HPDE6-E6E7 (cell line): ENCODE measurements around the gene PARP9.
A peak's percentile ranks its signal among the peaks of the same experiment; 100 is the strongest.
"Not testable (repeated sequence)": the region's sequence is repeated elsewhere in the genome, so short reads cannot be mapped to it uniquely, and the experiment has no call there.

Experiments
- DNase-seq: peaks from one replicate; pipeline ENCODE4 v3.0.0; 2011; ENCODE audit warnings: missing footprints; ENCODE audit errors: extremely low spot score

PARP9 gene

DNA sequence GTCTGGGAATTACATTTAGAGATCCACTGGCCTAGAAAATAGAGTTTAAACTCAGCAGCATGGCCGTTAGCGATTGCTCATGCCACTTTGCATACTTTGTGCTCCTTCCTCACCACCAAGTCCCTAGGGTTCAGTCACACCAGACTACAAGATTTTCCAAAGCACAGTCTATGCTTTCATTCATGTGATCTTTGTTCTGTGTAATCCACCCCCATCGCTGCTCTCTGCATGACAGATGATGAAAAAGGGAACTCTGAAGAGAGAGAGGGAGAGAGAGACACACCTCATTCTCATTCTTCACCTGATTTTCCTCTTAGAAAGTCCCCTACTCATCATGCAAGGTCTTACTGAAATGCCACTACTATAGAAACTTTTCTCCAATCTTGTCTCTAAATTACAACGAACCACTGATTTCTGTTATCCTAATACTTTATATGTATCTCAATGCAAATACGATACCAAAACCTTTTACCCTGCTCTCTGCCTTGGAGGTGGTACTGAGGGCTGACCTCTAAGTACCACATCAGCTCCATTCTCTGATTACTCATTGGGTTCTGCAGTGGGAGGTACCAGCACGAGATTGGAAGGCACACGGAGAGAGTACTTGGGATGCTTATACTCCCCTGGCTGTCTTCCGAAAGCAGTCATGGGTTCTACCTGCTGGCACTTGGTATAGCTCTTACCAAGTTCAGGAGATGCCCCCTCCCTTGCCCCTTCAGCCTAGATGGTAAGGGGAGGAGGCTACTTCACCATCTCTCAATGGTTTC is 12.3 kb upstream of the PARP9 start:
- DNase-seq: no peak

DNA sequence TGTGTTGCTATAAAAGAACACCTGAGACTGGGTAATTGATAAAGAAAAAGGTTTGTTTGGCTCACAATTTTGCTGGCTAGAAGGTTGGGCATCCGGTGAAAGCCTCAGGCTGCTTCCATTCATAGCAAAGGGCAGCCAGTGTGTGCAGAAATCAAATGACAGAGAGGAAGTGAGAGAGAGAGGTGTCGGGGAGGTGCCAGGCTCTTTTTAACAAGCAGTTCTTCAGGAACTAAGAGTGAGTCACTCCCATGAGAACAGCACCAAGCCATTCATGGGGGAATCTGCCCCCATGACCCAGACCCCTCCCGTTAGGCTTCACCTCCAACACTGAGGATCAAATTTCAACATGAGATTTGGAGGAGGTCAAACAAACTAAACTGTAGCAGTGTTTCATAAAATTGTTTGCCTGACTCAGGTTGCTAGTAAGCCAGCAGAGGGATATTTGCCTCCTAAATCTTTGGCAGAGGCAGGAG is 8.9 kb upstream of the PARP9 start:
- DNase-seq: no peak

DNA sequence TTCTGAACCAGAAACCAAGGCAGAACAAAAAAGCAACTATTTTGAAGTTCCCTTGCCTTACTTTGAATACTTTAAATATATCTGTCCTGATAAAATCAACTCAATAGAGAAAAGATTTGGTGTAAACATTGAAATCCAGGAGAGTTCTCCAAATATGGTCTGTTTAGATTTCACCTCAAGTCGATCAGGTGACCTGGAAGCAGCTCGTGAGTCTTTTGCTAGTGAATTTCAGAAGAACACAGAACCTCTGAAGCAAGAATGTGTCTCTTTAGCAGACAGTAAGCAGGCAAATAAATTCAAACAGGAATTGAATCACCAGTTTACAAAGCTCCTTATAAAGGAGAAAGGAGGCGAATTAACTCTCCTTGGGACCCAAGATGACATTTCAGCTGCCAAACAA is 4.7 kb upstream of the PARP9 start:
- DNase-seq: no peak

DNA sequence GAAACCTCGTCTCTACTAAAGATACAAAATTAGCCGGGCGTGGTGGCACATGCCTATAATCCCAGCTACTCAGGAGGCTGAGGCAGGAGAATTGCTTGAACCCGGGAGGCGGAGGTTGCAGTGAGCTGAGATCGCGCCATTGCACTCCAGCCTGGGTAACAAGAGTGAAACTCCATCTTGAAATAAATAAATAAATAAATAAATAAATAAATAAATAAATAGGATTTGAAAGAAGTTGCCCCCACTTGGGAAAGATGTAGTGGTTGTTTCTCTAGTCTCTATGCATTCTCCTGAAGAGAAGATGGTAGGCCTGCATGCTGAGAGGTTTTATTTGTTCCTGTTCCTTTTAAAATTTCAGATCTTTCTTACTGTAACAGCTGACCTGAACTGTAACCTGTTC is 4.0 kb upstream of the PARP9 start:
- not testable (repeated sequence) for DNase-seq

DNA sequence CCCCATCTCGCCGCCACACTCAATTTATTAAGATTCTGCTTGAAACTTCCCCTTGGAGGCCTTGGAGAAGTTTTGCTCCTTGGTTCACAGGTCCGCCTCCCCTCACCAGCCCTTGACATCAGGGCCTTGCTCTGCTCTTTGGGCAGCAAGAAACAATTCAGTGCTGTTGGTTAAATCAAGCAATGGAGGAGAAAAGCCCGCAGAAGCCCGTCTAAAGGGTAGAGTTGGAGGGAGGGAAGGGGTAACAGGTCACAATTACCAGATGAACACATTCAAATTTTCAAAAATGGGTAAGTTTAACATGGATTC is 429 bp downstream of the PARP9 start:
- DNase-seq: no peak

DNA sequence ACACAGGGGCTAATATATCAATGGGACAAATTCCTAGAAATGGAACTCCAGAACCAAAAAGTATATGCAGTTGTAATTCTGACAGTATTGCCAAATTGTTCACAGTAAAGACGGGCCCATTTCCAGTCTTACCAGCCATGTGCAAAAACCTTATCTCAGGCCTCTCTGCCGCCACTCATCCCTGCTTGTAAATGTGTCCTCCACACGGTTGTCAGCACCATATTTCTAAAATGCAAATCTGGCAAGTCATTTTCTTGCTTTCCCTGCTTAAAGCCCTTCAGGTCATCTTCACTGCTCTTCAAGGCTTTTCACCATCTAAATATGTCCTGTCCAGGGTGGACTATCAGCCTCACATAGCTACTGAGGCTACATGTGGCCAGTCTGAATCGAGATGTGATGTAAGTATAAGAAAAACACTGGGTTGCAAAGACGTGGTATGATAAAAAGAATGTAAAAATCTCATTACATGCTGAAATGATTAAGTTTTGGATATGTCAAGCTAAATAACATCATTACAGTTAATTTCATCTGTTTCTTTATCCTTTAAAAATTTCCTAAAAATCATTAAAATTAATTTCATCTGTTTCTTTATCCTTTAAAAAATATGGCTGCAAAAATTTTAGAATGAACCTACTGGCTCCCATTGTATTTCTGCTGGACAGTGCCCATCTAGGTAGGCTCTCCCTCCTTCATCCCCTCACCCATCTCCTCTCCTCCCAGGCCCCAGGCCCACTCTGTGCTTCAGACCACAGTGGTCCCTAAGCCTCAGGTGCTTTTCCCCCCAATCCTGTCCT is 980 bp downstream of the PARP9 start:
- DNase-seq: no peak

DNA sequence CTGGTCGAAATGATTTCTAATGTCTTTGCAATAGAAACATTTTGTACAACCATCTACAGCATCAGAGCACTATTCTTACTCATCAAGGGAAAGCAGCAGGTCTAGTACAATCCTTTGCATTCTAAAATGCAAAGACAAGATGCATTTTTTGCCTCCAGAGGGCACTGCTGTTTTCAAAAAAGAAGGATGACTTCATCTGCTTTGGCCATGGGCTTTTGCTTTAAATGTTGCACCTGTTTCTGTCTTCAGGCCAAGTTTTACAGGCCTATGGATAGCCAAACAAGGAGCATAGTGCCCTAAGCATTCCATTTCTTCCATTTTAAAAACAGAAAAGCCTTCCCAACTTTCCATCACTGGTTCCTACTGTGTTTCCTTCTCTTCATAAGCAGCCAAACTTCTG is 3.4 kb downstream of the PARP9 start:
- peak; percentile 25 for DNase-seq

DNA sequence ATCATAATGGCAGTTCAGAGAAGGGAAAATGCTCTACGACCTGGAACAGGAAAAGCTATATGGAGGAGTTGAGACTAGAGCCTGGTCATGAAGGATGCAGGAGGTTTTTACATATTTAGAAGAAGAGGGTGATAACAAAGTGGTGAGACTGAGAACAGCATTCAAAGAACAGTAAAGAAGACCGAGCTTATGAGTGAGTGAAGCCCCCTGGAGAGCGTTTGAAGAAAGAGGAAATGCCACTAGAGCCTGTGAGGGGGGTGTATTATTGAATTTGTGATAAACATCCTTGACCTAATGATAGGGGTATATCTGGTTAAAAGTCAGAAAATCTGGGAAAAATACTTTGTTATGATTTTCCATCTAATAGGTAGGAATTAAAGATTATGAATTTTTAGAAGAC is 4.2 kb downstream of the PARP9 start:
- no peak for DNase-seq

DNA sequence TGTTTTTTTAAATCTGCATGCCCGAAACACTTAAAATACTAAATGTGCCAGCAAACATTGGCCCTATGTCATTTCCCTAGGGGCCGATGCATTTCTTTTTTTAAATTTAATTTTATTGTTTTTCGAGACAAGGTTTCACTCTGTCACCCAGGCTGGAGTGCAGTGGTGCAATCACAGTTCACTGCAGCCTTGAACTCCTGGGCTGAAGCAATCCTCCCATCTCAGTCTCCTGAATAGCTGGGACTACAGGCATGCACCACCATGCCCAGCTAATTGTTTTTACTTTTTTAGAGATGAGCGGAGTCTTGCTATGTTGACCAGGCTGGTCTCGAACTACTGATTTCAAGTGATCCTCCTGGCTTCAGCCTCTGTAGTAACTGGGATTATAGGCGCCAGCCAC is 5.5 kb downstream of the PARP9 start:
- DNase-seq: no peak

DNA sequence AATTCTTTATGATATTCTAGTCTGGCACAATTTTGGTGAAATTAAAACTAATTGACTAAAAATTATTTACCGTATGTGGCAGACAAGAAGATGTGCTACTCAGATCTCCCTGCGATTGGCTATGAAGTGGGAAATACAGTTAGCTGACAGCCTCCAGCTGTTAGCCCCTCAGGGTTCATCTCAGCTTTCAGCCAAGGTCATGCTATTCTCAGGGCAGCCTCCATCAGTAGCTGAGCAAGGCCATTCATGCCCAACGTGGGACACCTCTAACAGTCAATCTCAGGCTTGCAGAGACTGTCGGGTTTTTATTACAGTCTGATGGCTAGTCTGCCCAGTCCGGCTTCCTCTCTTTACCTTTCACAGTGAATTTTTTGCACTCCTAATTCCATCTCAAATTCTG is 6.7 kb downstream of the PARP9 start:
- no peak for DNase-seq

DNA sequence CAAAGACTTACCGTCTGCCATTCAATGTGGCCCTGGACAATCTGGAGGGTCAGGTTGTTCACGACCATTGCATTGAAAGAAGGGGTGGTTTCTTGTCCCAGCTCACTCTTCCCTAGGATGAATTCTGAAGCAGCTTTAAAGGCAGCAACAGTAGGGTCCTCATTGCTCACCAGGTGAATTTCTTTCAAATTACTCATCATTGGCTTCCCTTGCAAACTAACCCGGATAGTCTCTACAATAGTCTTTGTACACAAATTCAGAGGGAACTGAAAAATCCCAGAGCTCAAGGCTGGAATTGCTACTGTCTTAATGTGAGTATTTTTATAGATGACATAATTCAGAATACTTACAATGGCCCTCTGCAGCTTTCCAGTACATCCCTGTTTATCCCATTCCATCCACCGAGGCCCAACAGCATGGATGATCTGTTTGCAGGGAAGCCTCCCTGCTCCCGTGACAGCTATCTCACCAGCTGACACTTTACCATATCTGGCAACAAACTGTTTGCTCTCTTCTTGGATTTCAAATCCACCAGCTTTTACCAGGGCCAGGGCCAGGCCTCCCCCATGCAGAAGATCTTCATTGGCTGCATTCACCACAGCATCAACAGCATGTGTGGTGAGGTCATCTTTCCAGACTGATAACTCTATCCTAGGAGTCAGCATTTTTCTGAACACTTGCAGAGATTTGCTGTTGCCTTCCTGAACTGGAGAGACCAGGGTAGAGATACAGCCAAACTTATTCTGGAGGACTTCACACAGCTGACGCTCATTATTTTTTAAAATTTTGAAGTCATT is 8.6 kb downstream of the PARP9 start:
- no peak for DNase-seq

DNA sequence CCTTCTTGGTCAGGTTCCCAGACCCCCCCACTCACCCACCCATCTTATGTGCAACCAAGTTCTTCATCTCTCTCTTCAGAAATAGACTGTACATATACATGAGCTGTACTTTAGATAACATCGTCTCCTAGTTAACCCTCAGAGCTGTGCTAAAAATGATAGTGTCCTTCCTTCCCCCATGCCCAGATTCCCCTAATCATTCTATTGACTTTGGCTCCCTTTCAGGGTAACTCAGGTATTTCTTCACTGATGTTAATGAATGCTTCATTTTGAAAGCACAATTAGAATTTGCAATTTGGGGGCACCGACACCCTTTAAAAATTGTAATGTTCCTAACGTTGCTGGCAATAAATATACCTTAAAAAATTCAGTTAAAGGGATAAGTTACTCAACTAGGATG is 10.9 kb downstream of the PARP9 start:
- DNase-seq: no peak

DNA sequence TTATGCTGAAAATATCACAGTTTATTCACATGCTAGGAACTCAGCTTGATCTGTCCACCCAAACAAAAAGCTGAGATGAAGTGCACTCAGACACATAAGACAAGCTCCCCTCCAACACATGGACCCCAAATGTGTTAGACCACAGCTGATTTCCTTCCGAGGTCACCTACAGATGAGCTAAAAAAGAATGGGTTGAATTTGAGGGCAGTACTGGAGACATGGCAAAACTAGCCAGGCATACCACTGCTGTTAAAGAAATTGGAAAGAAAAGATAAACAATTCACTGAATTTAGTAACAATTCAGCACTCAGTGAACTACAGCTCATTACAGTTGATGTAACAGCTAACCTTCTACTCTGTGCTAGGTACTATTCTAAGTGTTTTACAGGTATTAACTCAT is 15.5 kb downstream of the PARP9 start:
- DNase-seq: no peak

DNA sequence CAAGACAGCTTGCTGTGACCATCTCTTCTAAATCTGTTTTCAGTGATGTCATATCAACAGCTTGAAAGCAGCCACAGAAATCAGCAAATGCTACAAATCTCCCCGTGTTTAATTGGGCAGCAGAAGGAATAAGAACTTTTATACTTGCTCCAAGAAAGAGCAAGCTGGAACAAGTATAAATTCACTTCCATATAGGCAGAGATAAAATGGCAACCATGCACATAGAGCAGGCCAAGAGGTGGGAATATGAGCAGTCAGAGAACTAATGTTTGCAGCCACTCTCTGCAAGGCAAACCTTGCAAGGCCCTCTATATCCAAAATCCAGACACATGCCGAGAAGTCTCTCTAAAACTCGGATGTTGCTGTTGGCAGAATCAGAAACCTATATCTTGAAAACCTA is 16.0 kb downstream of the PARP9 start:
- DNase-seq: no peak

DNA sequence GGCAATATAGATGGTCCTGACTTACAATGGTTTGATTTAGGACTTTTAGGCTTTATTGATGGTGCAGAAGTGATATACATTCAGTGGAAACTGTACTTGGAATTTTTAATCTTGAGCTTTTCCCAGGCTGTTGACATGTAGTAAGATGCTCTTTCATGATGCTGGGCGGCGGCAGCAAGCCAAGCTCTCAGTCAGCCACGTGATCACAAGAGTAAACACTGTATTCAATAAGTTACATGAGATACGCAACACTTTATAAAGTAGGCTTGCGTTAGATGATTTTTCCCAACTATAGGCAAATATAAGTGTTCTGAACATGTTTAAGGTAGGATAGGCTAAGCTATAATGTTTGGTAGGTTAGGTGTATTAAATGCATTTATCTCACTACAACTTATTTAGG is 17.9 kb downstream of the PARP9 start:
- DNase-seq: no peak

DNA sequence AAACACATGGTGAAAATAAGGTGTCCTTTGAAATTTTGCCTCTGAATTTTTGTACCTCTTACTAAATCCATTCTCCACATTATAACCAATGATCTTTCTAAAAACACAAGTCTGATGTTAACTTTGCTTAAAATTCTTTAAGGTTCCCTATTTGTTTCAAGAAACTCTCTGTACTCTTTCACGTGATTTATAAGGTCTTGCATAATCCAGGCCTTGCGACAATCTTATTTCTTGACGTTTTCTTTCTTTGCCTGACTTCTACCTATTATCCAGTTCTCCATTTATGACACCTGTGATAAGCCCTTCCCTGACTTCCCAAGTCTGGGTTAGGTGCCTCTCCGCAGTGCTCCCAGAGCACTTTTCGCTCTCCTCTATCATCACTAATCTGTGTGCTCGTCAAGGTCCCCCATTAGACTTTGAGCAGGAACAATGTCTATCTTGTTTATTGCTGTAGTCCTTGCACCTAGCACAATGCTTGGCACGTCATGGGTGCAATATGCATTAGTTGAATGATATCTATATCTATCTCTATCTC is 25.1 kb downstream of the PARP9 start:
- DNase-seq: no peak

DNA sequence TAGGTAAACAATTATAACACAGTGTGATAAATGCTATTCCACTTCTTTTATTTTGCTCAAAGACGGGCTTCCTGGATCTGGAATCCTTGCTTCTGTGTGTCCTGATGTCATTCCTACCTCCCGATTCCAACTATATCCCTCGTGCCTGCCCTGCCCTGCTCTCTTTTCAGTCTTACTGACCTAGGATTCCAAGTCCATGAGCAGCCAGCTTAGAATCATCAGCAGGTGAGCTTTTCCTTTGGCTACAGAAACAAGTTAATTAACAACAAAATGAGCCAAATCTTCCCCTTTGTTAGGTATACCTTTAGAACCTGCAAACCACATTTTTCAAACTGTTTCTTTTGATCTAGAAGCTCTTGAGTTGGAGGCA is 27.5 kb downstream of the PARP9 start:
- no peak for DNase-seq

DNA sequence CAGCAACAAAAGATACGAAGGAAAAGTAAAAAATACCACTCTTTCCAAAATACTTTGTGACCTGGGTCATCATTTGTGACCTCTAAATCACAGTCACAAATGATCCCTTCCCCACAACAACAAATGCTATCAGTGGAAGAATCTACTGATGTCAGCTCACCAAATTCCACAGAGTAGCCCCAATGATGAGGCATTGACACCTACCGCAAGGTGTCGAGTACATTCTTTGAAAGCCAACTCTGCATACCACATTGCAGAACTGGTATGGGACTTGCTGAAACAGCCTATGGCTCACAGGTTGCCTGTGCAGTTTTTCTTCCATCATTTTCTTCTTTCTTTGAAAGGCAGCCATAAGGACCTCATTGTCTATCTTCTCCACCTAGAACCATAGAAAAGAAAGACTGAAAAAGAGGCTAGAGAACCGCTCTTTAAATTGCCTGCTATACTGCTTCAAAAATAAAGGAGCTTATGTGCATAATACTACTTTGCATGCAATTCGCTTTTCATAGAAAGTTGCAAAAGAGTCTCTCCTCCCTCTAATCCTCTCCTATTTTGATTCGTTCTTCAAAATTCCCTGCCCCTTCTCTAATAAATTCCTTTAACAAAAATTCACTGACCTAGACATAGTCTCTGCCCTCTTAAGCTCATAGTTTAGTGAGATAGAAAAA is 28.0 kb downstream of the PARP9 start:
- no peak for DNase-seq

DNA sequence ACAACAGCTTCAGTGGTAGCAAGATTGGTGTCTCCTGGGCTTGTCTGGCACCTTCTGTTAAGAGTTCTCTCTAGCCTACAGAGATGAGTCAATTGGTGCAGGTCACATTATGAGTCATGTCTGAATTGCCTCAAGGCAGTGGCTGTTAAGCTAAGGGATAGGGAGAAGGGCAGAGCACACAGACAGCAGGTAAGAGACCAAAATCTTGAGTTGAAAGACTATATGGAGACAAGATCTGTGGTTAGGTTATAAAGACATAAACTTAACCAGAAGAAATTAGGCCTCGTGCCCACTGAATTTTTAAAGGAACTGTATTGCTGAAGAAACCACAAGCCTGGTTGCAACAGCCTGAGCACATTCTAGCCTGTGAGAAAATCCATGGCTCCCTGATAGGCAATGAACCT is 30.2 kb downstream of the PARP9 start:
- peak; percentile 94 for DNase-seq

DNA sequence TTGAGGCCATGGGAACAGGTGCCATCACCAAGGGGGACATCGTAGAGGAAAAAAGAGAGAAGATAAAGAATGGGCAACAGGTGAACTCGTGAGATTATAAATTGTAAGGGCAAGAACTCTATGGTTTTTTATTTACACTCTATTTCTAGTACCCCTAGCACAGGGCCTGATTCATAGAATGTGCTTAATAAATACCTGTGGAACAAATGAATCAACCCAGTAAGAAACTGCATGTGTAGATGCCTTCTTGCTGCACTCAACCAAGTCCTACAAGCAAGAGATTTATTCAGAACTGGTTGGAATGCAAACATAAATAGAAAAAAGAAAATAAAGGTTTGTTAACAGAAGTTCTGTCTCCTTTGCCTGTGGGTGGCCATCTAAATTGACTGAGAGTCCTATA is 30.6 kb downstream of the PARP9 start:
- DNase-seq: no peak

DNA sequence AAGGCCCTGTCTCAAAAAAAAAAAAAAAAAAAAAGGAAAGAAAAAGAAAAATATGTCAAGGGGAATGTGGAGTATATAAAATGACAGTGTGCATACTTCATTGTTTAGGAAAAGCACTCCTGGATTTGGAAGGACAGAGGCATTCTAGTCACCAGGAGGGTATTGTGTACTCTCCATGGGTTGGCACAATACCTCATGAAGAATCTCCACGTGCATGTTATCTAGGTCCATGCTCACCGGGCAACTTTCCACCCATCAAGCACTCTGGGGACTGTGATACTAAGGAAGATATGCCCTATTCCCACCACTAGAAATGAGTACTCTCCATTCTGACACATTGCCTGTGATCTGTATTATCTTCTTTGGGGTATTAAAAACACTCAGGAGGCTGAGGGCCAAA is 33.9 kb downstream of the PARP9 start:
- no peak for DNase-seq

DNA sequence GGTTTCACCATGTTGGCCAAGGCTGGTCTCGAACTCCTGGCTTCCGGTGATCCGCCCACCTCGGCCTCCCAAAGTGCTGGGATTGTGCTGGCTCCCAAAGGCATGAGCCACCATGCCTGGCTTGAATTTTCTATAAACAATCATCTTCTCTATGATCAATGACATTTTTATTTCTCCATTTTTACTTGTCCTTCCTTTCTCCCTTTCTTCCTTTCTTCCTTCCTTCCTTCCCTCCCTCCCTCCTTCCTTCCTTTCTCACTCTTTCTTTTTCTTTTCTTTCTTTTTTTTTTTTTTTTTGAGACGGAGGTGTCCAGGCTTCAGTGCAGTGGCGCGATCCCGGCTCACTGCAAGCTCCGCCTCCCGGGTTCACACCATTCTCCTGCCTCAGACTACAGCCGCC is 40.8 kb downstream of the PARP9 start:
- DNase-seq: no peak
